GM10266 (cell line): ENCODE results near the gene CLCNKB.

Experiments
- DNase-seq: peaks from one replicate; pipeline ENCODE4 v3.0.0; 2012; ENCODE audit errors: extremely low spot score
- CTCF ChIP-seq: IDR thresholded peaks from 2 replicates; pipeline ENCODE4 v1.5.1; 2012; ENCODE audit warnings: mild to moderate bottlenecking, low read depth; ENCODE audit not compliant: control insufficient read depth, insufficient read depth; ENCODE audit errors: missing control alignments

The CLCNKB gene

GRCh38 chr1:16088351-16088911, 44.8 kb downstream of the CLCNKB start:
- DNase-seq, result no peak

GRCh38 chr1:16088996-16089395, 45.4 kb downstream of the CLCNKB start:
- DNase-seq, result no peak
- TF ChIP-seq CTCF, result no peak

More at GRCh38 chr1:16088351-16088911, 44.8 kb downstream of the CLCNKB start:
- no peak for TF ChIP-seq CTCF

- DNase-seq, result no peak
Observed at GRCh38 chr1:16090076-16090826, 46.7 kb downstream of the CLCNKB start.

GRCh38 chr1:16091296-16091695, 47.7 kb downstream of the CLCNKB start:
- DNase-seq, result no peak
- TF ChIP-seq CTCF, result no peak

More at GRCh38 chr1:16090076-16090826, 46.7 kb downstream of the CLCNKB start:
- no peak for TF ChIP-seq CTCF

- no peak for DNase-seq
- no peak for TF ChIP-seq CTCF
Observed at GRCh38 chr1:16092097-16092922, 48.7 kb downstream of the CLCNKB start.

- TF ChIP-seq CTCF, result no peak
- DNase-seq, result no peak
Observed at GRCh38 chr1:16092923-16093511, 49.4 kb downstream of the CLCNKB start.
